Measurements from ENCODE around the gene CGNL1. TPM values are rescaled to one million over a fixed set of nuclear protein-coding genes. Genes with fewer than 3 reads are reported as not detected.

CGNL1 gene
- total and polyA plus RNA-seq, 11 donors = 3.8 to 40.0 (median 23.4) TPM

DNA sequence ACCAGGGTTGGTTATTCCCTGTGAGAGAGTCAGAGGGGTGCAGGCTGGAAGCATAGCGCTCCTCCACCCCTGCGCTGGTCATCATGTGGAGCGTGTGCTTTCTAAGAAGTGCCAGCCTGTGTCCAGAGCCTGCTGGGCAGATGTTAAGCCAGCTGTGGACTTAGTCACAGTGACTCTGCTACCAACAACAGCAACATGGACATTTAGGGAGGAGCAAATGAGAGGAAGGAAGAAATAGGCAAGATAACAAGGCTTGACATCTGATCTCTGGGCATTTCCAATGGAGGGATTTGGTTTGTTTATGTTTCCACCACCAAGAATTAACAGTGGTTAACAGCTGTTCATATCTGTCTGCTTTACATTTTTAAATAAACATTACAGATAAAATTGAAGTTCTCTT, 179.0 kb downstream of the CGNL1 start:
- Histone ChIP-seq H3K27ac (peak overlapping the region in 10 of 12 donors; percentile 30 to 94 (median 85)), H3K4me1 (peaks cover 8 to 60% (median 53%) of the 10 kb centered on the region in 12 donors)
- TF ChIP-seq, protein P1, sequence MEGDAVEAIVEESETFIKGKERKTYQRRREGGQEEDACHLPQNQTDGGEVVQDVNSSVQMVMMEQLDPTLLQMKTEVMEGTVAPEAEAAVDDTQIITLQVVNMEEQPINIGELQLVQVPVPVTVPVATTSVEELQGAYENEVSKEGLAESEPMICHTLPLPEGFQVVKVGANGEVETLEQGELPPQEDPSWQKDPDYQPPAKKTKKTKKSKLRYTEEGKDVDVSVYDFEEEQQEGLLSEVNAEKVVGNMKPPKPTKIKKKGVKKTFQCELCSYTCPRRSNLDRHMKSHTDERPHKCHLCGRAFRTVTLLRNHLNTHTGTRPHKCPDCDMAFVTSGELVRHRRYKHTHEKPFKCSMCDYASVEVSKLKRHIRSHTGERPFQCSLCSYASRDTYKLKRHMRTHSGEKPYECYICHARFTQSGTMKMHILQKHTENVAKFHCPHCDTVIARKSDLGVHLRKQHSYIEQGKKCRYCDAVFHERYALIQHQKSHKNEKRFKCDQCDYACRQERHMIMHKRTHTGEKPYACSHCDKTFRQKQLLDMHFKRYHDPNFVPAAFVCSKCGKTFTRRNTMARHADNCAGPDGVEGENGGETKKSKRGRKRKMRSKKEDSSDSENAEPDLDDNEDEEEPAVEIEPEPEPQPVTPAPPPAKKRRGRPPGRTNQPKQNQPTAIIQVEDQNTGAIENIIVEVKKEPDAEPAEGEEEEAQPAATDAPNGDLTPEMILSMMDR (IDR thresholded peaks at IDR 0.05) = no peak
- TF ChIP-seq POLR2A (IDR thresholded peaks at IDR 0.05) = no peak

DNA sequence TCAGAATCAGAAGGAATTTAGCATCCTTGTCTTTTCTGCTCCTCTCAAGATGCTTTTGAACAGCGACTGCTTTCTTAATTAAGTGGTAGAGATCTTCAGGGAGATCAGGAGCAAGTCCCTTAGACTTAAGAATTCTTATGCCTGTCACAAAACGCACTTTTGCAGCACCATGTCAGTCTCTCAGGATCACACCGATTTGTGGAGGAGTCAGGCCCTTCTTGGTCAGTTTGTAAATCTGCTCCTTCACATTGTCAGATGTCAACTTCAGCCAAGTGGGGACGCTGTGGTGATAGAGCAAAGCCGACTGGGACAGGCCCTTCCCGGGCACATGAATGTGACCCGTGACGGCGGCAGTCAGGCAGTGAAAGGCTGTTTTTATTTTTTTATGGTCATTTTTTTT, 179.7 kb downstream of the CGNL1 start:
- DNase-seq = no peak
- intact Hi-C loops (cut with DNase I) = loop anchor here in 7 of 10 donors (5.0 to 10.0 kb wide), 9 partner anchors 149 to 516 kb away; partner anchors contain the start of genes ALDH1A2 (in 4 of the 7) and POLR2M (in 2 of the 7)
- H3K9me3 ChIP-seq = no peaks in the 10 kb centered on the region
- no peak overlapping the region for H3K27ac ChIP-seq
- no peak for ATAC-seq
- H3K36me3 ChIP-seq = no peaks in the 10 kb centered on the region
- TF ChIP-seq, protein P1 (IDR thresholded peaks at IDR 0.05) = no peak
- no peak for TF ChIP-seq POLR2A (IDR thresholded peaks at IDR 0.05)
- H3K4me1 ChIP-seq = peaks cover 8 to 60% (median 49%) of the 10 kb centered on the region in 12 donors
- H3K27me3 ChIP-seq = no peaks in the 10 kb centered on the region
- no peak overlapping the region for H3K4me3 ChIP-seq
- WGBS, 4 donors = 85 to 94% (median 90%) methylated on average over 9 of the region's 9 CpGs

More for the DNA sequence above, 179.0 kb downstream of the CGNL1 start:
- no peaks in the 10 kb centered on the region for H3K9me3 ChIP-seq
- 89 to 96% (median 94%) methylated on average over 3 of the region's 3 CpGs for WGBS, 4 donors
- H3K27me3 ChIP-seq = no peaks in the 10 kb centered on the region
- no peak overlapping the region for H3K4me3 ChIP-seq
- no peaks in the 10 kb centered on the region for H3K36me3 ChIP-seq
- ATAC-seq = no peak
- intact Hi-C loops (cut with DNase I) = loop anchor here in 7 of 10 donors (5.0 to 10.0 kb wide), 9 partner anchors 150 to 517 kb away; partner anchors contain the start of genes ALDH1A2 (in 4 of the 7) and POLR2M (in 2 of the 7)
- no peak for DNase-seq

DNA sequence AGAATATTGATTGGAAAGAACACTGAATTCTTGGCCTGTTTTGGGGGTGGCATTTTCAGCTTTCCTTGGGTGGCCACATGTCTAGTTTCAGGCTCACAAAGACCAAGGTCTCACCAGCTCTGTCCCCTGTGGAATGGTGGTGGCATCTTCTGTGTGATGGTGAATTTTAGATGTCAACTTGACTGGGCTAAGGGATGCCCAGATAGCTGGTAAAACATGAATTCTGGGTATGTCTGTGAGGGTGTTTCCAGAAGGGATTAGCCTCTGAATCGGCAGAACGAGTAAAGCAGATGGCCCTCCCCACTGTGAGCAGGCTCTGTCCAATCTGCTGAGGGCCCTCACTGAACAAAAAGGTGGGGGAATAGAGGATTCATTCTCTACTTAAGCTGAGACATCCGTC, 181.0 kb downstream of the CGNL1 start:
- Histone ChIP-seq H3K4me1 (peaks cover 5 to 60% (median 44%) of the 10 kb centered on the region in 12 donors), H3K27ac (no peak overlapping the region), H3K36me3 (no peaks in the 10 kb centered on the region), H3K27me3 (no peaks in the 10 kb centered on the region), H3K9me3 (no peaks in the 10 kb centered on the region), H3K4me3 (no peak overlapping the region)
- DNase-seq (no peak), ATAC-seq (no peak)
- TF ChIP-seq, protein P1 (IDR thresholded peaks at IDR 0.05) = no peak
- no peak for TF ChIP-seq POLR2A (IDR thresholded peaks at IDR 0.05)
- 86 to 95% (median 93%) methylated on average over 3 of the region's 3 CpGs for WGBS, 4 donors
- intact Hi-C loops (cut with DNase I) = loop anchor here in 7 of 10 donors (5.0 to 10.0 kb wide), 9 partner anchors 148 to 515 kb away; partner anchors contain the start of genes ALDH1A2 (in 4 of the 7) and POLR2M (in 2 of the 7)

DNA sequence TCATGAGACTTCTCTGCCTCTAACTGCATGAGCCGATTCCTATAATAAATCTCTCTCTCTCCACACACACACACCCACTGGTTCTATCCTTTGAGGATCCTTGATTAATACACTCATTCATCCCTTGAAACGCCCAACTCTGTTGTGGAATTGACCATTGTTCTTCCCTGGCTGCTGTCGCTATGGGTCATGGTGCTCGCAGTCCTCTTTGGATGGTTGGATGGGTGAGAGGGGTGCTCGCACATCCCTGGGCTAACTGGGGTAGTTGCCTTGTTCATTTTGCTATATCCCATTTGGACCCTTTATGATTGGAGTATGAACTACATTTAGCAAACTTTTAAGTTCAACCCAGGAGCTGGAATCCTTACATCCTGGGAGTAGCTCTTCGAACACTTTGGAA, 181.5 kb downstream of the CGNL1 start:
- Histone ChIP-seq H3K27ac (no peak overlapping the region), H3K4me3 (no peak overlapping the region), H3K36me3 (no peaks in the 10 kb centered on the region), H3K4me1 (peaks cover 5 to 59% (median 39%) of the 10 kb centered on the region in 12 donors), H3K9me3 (no peaks in the 10 kb centered on the region), H3K27me3 (no peaks in the 10 kb centered on the region)
- TF ChIP-seq, protein P1 (IDR thresholded peaks at IDR 0.05) = no peak
- TF ChIP-seq POLR2A (IDR thresholded peaks at IDR 0.05) = no peak
- 95 to 97% (median 97%) methylated on average over 6 of the region's 6 CpGs for WGBS, 4 donors
- DNase-seq = no peak
- intact Hi-C loops (cut with DNase I) = loop anchor here in 7 of 10 donors (2.0 to 10.0 kb wide), 10 partner anchors 147 to 514 kb away; partner anchors contain the start of genes ALDH1A2 (in 4 of the 7) and POLR2M (in 2 of the 7)
- ATAC-seq = no peak
